K562 (cell line): ENCODE data around the gene VMP1. TPM values are rescaled to one million over a fixed set of nuclear protein-coding genes. Genes with fewer than 3 reads are reported as not detected.

ENCODE experiments used
- ATAC-seq: fragments of 200-7000 bp; cut with Tn5 transposase; 3 replicates; pipeline ENCODE4 v1.9.1; 2020; ENCODE audit warnings: moderate library complexity
- BruUV-seq: library from RNA; stranded (reverse); fragments of 400-500 nt; replicated peaks from 2 replicates; lab custom pipeline; 2021; lab: Mats Ljungman, UMichigan
- CTCF ChIA-PET: fragments of 300-600 bp; formaldehyde crosslinking; extraction: SDS; loops from one replicate; lab custom pipeline; 2021; ENCODE audit warnings: low intra/inter-chr PET ratio; lab: Yijun Ruan, JAX
- POLR2A ChIA-PET: fragments of 300-600, 350-650 bp; sonication (Branson Sonifier 250); formaldehyde crosslinking; extraction: SDS; loops from one replicate; lab custom pipeline; 2021; ENCODE audit warnings: antibody characterized with exemption, inconsistent platforms; lab: Yijun Ruan, JAX
- DNase-seq, 4 experiments: peaks; one replicate each; pipeline versions ENCODE4 v3.0.0 to v3.0.0-alpha.2; 2011 to 2018; ENCODE audit warnings: low spot score in 3 of 4, mixed read lengths in 3 of 4; ENCODE audit errors: extremely low read depth in 1 of 4
- FAIRE-seq: peaks from 2 replicates; lab custom pipeline; 2011; peaks lifted over from hg19 to GRCh38; lab: Jason Lieb, UNC
- H2AFZ ChIP-seq: 2 replicates; pipeline ENCODE4 v1.6.0; 2011; ENCODE audit warnings: low read depth, low read length, control low read depth, inconsistent platforms
- H3K27ac ChIP-seq: fragments of 200-600 bp; 3 replicates; pipeline ENCODE4 v1.8.0; 2011; ENCODE audit warnings: low read depth, mild to moderate bottlenecking, control low read depth, inconsistent platforms, low read length, moderate library complexity, mixed read lengths; ENCODE audit errors: extremely low read depth
- H3K27me3 ChIP-seq, 2 experiments: fragments of 300-600 bp in 1 of 2; 2 replicates in 1 of 2; 3 replicates in 1 of 2; pipeline versions ENCODE4 v1.6.0 to v1.8.0; 2011; ENCODE audit warnings: inconsistent platforms in 2 of 2, low read length in 2 of 2, mild to moderate bottlenecking in 1 of 2, mixed read lengths in 1 of 2, moderate library complexity in 1 of 2; ENCODE audit not compliant: control insufficient read depth in 2 of 2, insufficient read depth in 2 of 2
- H3K36me3 ChIP-seq: fragments of 300-600 bp; 3 replicates; pipeline ENCODE4 v1.8.0; 2011; ENCODE audit warnings: mild to moderate bottlenecking, low read length, inconsistent platforms; ENCODE audit not compliant: control insufficient read depth, insufficient read depth
- H3K4me1 ChIP-seq, 2 experiments: fragments of 200-600 bp in 1 of 2; replicated peaks in 1 of 2; 2 replicates in 1 of 2; 3 replicates in 1 of 2; pipeline versions ENCODE4 v1.5.1 to v1.8.0; 2011; ENCODE audit warnings: inconsistent platforms in 2 of 2, low read length in 2 of 2, mild to moderate bottlenecking in 1 of 2, mixed read lengths in 1 of 2, moderate library complexity in 1 of 2; ENCODE audit not compliant: control insufficient read depth in 2 of 2, insufficient read depth in 2 of 2
- H3K4me2 ChIP-seq: 2 replicates; pipeline ENCODE4 v1.6.1; 2011; ENCODE audit warnings: low read length, control low read depth, inconsistent platforms, mixed read lengths; ENCODE audit not compliant: insufficient read depth
- H3K4me3 ChIP-seq: fragments of 200-600 bp; sonication (generic), shearing (Covaris generic); 2 replicates; pipeline ENCODE4 v1.5.1; 2016; ENCODE audit warnings: control low read depth, inconsistent platforms
- H3K79me2 ChIP-seq: fragments of 200-600 bp; 3 replicates; pipeline ENCODE4 v1.8.0; 2011; ENCODE audit warnings: low read length, inconsistent platforms; ENCODE audit not compliant: control insufficient read depth, insufficient read depth
- H3K9ac ChIP-seq, 2 experiments: 2 replicates each; pipeline versions ENCODE4 v1.6.0 to v1.6.1; 2011; ENCODE audit warnings: low read depth in 2 of 2, low read length in 2 of 2, control low read depth in 1 of 2, inconsistent platforms in 1 of 2, mild to moderate bottlenecking in 1 of 2, mixed read lengths in 1 of 2; ENCODE audit not compliant: insufficient read depth in 1 of 2
- H3K9me1 ChIP-seq: one replicate; pipeline ENCODE4 v1.6.0; 2011; ENCODE audit warnings: inconsistent platforms, mild to moderate bottlenecking, low read length, moderate library complexity; ENCODE audit not compliant: control insufficient read depth, insufficient read depth
- H3K9me3 ChIP-seq: replicated peaks from 2 replicates; pipeline ENCODE4 v1.5.1; 2011; ENCODE audit warnings: low read depth, low read length, inconsistent platforms; ENCODE audit not compliant: control insufficient read depth, insufficient read depth
- H4K20me1 ChIP-seq: replicated peaks from 2 replicates; pipeline ENCODE4 v1.6.1; 2011; ENCODE audit warnings: low read length, inconsistent platforms, mixed read lengths; ENCODE audit not compliant: control insufficient read depth, insufficient read depth
- CEBPG ChIP-seq, 3 experiments: fragments of 200-800 bp in 1 of 3; sonication (Bioruptor generic) in 1 of 3; sonication (generic) in 1 of 3; formaldehyde crosslinking in 1 of 3; IDR thresholded peaks in 2 of 3; conservative IDR thresholded peaks in 1 of 3; 2 replicates each; pipeline versions ENCODE4 v1.6.1 to v1.8.0; 2016 to 2022; ENCODE audit warnings: missing compliant biosample characterization in 2 of 3, missing genetic modification characterization in 2 of 3, mild to moderate bottlenecking in 1 of 3, missing genetic modification reagents in 1 of 3
- KHSRP ChIP-seq: fragments of 450-650 bp; IDR thresholded peaks from 2 replicates; pipeline ENCODE4 v1.6.1; 2017
- POLR2A ChIP-seq: fragments of 450-650 bp; conservative IDR thresholded peaks from 2 replicates; pipeline ENCODE4 v1.6.1; 2016
- RBM22 ChIP-seq: fragments of 200-400 bp; formaldehyde crosslinking; IDR thresholded peaks from 2 replicates; pipeline ENCODE4 v1.6.1; 2018; ENCODE audit warnings: low read length, low read depth; ENCODE audit not compliant: poor library complexity, severe bottlenecking
- WGBS: fragments of 100-300 bp; shearing (Covaris generic); methylation state at CpG from one replicate; pipeline ENCODE4 v1.1.6; 2016; ENCODE audit warnings: low coverage, mixed read lengths; ENCODE audit not compliant: insufficient coverage; ENCODE audit errors: missing lambda C conversion rate; 5-methylcytosine and 5-hydroxymethylcytosine counted together
- in situ Hi-C: fragments of 300-500 bp; cut with MboI; formaldehyde crosslinking; loops from 4 replicates; pipeline ENCODE4 v1.15.0; 2018; ENCODE audit warnings: inconsistent platforms, mixed read lengths
- intact Hi-C: fragments of 100-400 bp; cut with micrococcal nuclease; formaldehyde crosslinking; loops from 2 replicates; pipeline ENCODE4 v1.14.2; 2022
- polyA plus RNA-seq, 8 experiments: library from polyadenylated mRNA; depleted of rRNA in 4 of 8; stranded (reverse) in 5 of 8; unstranded in 3 of 8; fragments of >200 nt; fragmentation: Nextera tagmentation in 2 of 8; fragmentation: Illumina TruSeq in 1 of 8; extraction: Ambion mirVana in 2 of 8; extraction: Trizol in 1 of 8; gene quantifications; 2 replicates each; pipeline versions ENCODE4 v1.2.1 to v1.2.3, GENCODE V29; 2011 to 2014; ENCODE audit warnings: inconsistent platforms in 1 of 8, missing spikeins in 1 of 8
- total RNA-seq, 7 experiments: library from RNA; depleted of rRNA in 6 of 7; stranded (reverse); fragments of >200 nt in 6 of 7; fragmentation: Illumina TruSeq in 2 of 7; extraction: Trizol in 2 of 7; gene quantifications; 2 replicates each; pipeline versions ENCODE4 v1.2.1 to v1.2.3, GENCODE V29; 2011 to 2021; ENCODE audit warnings: low replicate concordance in 1 of 7
- TF ChIP-seq, protein P1 (sequence below), 3 experiments: fragments of 200-800 bp in 1 of 3; fragments of 250-450 bp in 1 of 3; fragments of 450-650 bp in 1 of 3; sonication (Bioruptor Pico) in 1 of 3; sonication (Bioruptor generic) in 1 of 3; formaldehyde crosslinking in 1 of 3; IDR thresholded peaks; 2 replicates each; pipeline versions ENCODE4 v1.6.1 to v1.8.0; 2016 to 2022; ENCODE audit warnings: mild to moderate bottlenecking in 2 of 3, missing genetic modification characterization in 2 of 3, missing compliant biosample characterization in 1 of 3, moderate library complexity in 1 of 3

The VMP1 gene
- total and polyA plus RNA-seq, 9 of the 15 experiments (the other 6 are each of a cell fraction or from before 2014, with no cell fraction given): 123 to 304 (median 151) TPM

DNA sequence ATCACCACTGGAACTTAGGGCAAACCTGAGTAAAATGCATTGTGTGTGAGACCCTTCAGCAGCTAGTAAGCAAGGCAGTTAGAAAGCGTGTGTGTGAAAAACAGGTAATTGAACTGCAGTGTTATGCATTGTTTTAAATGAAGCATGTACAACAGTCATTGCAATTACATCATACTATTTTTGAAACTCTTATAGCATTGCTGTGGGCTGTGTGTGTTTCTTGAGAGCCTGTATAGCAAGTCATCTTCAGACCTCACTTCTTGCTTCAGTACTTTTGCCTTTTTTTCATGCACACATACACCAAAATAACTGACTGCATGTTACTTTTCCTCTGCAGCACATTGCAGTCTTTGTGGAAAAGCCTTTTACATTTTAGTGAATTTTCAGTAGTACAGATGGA is 19.4 kb upstream of the VMP1 start:
- Histone ChIP-seq H3K4me1 (peaks cover 7 to 28% of the 10 kb centered on the region in 2 experiments; a peak in 4 of 5 replicates), H3K79me2 (peaks cover 70% of the 10 kb centered on the region), H3K36me3 (peaks cover 91% of the 10 kb centered on the region), H3K4me3 (no peak overlapping the region), H3K9ac (no peak overlapping the region), H3K27me3 (no peaks in the 10 kb centered on the region), H2AFZ (no peak overlapping the region), H3K9me1 (no peaks in the 10 kb centered on the region), H3K4me2 (no peak overlapping the region), H4K20me1 (0 out of 2 replicates have a peak, but pooled peaks cover 3% of the 10 kb centered on the region), H3K9me3 (no peaks in the 10 kb centered on the region), H3K27ac (peak overlapping the region; percentile 29; the same call in 1 of the 3 replicates)
- in situ Hi-C loops (no loop called here), intact Hi-C loops (no loop called here)
- FAIRE-seq (no peak), DNase-seq (no peak), ATAC-seq (no peak)
- BruUV-seq: no TSS peak
- CTCF ChIA-PET: no interaction called here
- WGBS: 100% methylated on average over 1 of the region's 1 CpG
- TF ChIP-seq CEBPG (CRISPR knock-in tag; IDR thresholded peaks at IDR 0.05) (no peak), CEBPG (tag; conservative IDR thresholded peaks at IDR 0.05 in 1 of 2, IDR thresholded peaks at IDR 0.05 in 1 of 2) (0 out of 4 replicates have a peak, but pooled peaks of 1 of the 2 experiments have one; percentile 11), RBM22 (peak; percentile 27), KHSRP (no peak), POLR2A (0 out of 2 replicates have a peak, but pooled peaks have one; percentile 26)
- TF ChIP-seq, protein P1, sequence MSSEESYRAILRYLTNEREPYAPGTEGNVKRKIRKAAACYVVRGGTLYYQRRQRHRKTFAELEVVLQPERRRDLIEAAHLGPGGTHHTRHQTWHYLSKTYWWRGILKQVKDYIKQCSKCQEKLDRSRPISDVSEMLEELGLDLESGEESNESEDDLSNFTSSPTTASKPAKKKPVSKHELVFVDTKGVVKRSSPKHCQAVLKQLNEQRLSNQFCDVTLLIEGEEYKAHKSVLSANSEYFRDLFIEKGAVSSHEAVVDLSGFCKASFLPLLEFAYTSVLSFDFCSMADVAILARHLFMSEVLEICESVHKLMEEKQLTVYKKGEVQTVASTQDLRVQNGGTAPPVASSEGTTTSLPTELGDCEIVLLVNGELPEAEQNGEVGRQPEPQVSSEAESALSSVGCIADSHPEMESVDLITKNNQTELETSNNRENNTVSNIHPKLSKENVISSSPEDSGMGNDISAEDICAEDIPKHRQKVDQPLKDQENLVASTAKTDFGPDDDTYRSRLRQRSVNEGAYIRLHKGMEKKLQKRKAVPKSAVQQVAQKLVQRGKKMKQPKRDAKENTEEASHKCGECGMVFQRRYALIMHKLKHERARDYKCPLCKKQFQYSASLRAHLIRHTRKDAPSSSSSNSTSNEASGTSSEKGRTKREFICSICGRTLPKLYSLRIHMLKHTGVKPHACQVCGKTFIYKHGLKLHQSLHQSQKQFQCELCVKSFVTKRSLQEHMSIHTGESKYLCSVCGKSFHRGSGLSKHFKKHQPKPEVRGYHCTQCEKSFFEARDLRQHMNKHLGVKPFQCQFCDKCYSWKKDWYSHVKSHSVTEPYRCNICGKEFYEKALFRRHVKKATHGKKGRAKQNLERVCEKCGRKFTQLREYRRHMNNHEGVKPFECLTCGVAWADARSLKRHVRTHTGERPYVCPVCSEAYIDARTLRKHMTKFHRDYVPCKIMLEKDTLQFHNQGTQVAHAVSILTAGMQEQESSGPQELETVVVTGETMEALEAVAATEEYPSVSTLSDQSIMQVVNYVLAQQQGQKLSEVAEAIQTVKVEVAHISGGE (CRISPR knock-in tag; IDR thresholded peaks at IDR 0.05): 0 out of 6 replicates have a peak, but pooled peaks of 1 of the 3 experiments have one; percentile 11
- POLR2A ChIA-PET: interaction anchor here (0.6 to 4.5 kb wide), 5 partner anchors 9 to 240 kb away, joined by 3 to 19 read pairs (median 3); partner anchors contain the start of genes PTRH2 and VMP1
